H54 (cell line): ENCODE measurements around the gene ATAD3B.
"Not testable (repeated sequence)": the region's sequence is repeated elsewhere in the genome, so short reads cannot be mapped to it uniquely, and the experiment has no call there.

Experiments
- DNase-seq: peaks from one replicate; pipeline ENCODE4 v3.0.0; 2011; ENCODE audit warnings: low spot score, mixed read lengths; ENCODE audit not compliant: insufficient read length
- FAIRE-seq: peaks from 3 replicates; lab custom pipeline; 2011; peaks lifted over from hg19 to GRCh38; lab: Jason Lieb, UNC
- POLR2A ChIP-seq: IDR thresholded peaks from 2 replicates; pipeline ENCODE4 v1.6.1; 2011; ENCODE audit warnings: low read depth, mild to moderate bottlenecking, low read length

Gene ATAD3B

DNA sequence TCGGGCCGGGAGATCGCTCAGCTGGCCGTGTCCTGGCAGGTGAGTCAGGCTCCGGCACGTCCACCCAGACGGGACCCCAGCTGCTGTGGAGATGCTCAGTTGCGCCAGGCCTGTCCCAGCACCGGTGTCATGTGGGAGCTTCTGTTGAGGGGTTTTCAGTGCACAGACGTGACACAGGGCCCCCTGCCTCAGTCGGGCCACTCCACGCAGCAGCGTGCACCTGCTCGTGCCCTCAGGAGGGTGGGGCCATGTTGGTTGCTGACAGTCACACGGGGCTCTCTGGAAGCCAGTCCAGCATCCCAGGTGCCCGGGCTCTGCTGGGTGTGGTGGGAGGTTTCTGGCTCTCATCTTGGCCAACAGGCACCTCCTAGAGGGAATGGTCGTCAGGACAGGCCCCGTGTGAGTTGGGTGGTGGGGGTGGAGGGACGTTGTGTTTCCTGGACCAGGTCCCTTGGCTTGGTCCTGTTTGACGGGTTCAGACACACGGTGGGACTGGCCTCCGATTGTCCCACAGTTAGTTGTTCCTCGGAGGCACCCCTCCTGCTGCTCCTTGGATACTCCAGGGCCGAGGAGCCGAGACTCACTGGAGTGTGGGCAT is 19.2 kb downstream of the ATAD3B start:
- TF ChIP-seq POLR2A: no peak
- DNase-seq: no peak
- FAIRE-seq: no peak

DNA sequence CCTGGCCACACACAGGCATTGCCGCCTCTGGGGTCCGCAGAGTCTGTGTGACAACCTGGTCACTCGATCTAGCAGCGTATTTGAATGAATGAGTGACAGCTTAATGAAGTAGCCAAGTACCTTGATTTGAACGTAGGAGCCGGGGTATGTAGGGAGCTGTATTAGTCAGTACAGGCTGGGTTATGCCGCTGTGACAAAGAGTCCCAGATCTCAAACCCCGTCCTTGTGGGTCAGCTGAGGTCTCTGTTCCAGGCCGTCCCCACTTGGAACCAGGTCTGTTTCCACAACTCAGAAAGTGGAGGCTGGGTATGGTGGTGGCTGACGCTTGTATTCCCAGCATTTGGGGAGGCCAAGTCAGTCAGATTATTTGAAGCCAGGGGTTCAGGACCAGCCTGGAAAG is 20.0 kb downstream of the ATAD3B start:
- no peak for TF ChIP-seq POLR2A
- FAIRE-seq: no peak
- no peak for DNase-seq

DNA sequence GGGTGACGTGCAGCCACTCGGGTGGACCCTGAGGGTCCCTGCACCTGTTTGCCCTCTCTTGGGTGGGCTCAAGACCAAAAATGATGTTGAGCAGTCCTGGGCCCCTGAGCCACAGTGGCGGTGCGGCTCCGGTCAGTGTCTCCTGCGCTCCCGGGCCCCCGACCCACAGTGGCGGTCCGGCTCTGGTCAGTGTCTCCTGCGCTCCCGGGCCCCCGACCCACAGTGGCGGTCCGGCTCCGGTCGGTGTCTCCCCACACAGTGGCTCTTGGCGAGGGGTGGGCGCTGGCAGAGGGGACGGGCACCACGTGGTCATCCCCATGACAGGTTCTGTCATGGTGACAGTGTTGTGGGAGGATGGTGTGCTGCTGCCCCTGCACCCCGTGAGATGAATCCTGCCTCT is 22.7 kb downstream of the ATAD3B start:
- DNase-seq, FAIRE-seq: not testable (repeated sequence)

DNA sequence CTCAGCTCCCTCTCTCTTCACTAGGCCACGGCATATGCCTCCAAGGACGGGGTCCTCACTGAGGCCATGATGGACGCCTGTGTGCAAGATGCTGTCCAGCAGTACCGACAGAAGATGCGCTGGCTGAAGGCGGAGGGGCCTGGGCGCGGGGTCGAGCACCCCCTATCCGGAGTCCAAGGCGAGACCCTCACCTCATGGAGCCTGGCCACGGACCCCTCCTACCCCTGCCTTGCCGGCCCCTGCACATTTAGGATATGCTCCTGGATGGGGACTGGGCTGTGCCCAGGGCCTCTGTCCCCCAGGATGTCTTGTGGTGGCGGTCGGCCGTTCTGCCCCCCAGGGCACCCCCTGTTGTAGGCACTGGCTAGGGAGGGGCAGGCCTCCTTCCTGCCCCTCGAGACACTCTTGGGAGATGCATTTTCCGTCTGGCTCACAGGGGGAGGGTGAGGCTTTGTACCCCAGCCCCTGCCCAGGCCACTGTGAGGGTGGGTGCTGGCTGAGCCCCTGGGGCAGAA is 24.0 kb downstream of the ATAD3B start:
- FAIRE-seq, DNase-seq: not testable (repeated sequence)

DNA sequence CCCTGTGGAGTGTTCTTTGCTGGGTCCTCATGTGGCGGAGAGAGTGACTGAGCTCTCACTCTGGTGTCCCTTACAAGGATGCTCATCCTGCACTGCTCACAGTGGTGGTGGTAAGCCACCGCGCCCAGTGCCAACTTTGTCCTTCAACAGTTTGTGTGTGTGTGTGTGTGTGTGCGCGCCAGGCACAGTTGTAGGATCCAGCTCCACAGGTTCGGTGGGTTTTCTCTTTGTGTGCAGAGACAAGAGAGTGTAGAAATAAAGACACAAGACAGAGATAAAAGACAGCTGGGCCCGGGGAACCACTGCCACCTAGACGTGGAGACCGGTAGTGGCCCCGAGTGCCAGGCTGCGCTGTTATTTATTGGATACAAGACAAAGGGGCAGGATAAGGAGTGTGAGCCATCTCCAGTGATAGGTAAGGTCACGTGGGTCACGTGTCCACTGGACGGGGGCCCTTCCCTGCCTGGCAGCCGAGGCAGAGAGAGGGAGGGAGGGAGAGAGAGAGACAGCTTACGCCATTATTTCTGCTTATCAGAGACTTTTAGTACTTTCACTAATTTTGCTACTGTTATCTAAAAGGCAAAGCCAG is 33.3 kb downstream of the ATAD3B start:
- not testable (repeated sequence) for DNase-seq
- peak; percentile 36 for FAIRE-seq

DNA sequence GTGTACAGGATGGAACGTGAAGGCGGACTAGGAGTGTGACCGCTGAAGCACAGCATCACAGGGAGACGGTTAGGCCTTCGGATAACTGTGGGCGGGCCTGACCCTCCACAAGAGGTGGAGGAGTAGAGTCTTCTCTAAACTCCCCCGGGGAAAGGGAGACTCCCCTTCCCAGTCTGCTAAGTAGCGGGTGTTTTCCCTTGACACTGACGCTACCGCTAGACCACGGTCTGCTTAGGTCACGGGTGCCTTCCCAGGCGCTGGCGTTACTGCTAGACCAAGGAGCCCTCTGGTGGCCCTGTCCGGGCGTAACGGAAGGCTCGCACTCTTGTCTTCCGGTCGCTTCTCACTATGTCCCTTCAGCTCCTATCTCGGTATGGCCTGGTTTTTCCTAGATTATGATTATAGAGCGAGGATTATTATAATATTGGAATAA is 33.8 kb downstream of the ATAD3B start:
- not testable (repeated sequence) for FAIRE-seq, DNase-seq

DNA sequence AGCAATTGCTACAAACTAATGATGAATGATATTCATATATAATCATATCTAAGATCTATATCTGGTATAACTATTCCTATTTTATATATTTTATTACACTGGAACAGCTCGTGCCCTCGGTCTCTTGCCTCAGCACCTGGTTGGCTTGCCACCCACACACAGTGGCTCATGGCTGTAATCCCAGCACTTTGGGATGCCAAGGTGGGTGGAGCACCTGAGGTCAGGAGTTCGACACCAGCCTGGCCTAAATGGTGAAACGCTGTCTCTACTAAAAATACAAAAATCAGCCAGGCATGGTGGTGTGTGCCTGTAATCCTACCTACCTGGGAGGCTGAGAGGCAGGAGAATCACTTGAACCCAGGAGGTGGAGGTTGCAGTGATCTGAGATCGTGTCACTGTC is 34.2 kb downstream of the ATAD3B start:
- not testable (repeated sequence) for DNase-seq, FAIRE-seq

DNA sequence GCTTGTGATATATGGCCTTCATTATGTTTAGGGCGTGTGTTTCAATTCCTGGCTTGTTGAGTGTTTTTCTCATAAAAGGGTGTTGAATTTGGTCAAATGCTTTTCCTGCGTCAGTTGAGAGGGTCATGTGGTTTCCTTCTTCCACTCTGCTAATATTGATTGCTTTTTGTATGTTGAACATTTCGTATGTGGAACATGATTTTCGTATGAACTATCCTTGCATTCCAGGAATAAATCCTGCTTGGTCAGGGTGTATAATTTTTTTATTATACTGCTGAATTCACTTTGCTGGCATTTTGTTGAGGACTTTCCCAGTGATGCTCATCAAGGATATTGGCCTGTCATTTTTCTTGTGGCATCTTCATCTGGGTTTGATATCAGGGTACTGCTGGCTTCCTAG is 35.7 kb downstream of the ATAD3B start:
- FAIRE-seq: no peak
- no peak for DNase-seq
- TF ChIP-seq POLR2A: no peak

DNA sequence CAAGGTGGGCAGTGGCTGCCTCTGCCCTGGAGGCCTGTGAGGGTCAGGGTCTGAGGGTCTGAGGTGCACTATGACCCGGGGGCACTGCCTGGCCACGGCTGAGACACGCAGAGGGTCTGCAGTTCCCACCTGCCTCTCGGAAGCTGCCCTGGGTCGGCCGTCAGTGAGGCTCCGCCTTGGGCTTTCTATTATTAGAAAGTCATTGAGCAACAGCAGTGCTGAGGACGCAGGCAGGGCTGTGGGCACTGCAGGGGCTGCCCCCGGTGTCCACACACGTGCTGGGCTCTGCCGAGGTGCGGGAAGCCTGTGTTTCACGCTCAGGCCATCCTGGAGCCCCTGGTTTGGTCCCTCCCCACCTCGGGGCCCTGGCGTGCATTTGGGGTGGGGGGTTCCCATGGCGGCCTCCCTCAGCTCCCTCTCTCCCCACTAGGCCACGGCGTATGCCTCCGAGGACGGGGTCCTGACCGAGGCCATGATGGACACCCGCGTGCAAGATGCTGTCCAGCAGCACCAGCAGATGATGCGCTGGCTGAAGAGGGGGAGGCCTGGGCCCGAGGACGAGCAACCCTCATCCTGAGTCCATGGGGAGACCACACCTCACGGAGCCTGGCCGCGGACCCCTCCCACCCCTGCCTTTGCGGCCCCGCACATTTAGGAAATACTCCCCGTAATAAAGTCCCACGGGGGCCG is 37.4 kb downstream of the ATAD3B start:
- FAIRE-seq: not testable (repeated sequence)

DNA sequence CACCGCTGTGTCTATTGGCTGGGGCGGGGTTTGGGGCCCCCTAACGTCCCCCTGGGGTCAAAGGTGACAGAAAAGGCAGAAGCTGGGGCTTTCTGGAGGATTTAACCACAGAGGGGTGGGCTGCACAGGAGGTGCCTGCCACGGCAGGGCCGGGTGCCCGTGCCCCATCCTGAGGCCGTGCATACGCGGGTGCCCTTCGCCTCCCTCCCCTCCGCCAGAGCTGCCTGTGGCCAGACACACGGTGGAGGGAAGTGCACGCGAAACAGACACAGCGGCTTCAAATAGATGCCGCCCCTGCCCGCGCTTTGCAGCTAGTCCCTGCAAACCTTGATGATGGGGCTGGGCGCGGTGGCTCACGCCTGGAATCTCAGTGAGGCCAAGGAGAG is 37.9 kb downstream of the ATAD3B start:
- not testable (repeated sequence) for DNase-seq, FAIRE-seq

More for the DNA sequence above, 37.4 kb downstream of the ATAD3B start:
- DNase-seq: not testable (repeated sequence)

DNA sequence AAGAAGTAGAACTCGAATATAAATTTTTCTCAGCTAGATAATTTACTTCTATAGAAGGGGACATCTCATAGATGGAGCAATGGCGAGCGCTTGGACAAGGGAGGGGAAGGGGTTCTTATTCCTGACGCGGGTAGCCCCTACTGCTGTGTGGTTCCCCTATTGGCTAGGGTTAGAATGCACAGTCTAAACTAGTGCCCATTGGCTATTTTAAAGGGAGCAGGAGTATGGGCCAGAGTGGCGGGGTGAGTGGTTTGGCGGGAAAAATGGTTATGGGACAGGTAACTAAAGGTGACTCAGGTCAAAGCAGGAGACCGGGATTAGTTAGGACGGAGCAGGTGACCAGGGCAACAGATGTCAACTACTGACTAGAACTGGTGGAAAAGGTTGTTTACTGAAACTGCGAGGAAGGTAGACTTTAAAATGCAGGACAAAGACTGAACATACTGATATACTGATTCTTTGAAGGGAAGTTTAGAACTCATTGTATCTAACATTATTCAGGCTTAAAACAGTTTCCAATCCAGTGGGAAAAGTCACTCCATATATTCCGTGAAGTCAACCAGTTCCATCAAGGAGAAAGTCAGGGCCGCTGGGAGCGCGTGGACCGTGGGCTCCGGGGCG is 39.5 kb downstream of the ATAD3B start:
- no peak for TF ChIP-seq POLR2A
- DNase-seq (no peak), FAIRE-seq (no peak)

DNA sequence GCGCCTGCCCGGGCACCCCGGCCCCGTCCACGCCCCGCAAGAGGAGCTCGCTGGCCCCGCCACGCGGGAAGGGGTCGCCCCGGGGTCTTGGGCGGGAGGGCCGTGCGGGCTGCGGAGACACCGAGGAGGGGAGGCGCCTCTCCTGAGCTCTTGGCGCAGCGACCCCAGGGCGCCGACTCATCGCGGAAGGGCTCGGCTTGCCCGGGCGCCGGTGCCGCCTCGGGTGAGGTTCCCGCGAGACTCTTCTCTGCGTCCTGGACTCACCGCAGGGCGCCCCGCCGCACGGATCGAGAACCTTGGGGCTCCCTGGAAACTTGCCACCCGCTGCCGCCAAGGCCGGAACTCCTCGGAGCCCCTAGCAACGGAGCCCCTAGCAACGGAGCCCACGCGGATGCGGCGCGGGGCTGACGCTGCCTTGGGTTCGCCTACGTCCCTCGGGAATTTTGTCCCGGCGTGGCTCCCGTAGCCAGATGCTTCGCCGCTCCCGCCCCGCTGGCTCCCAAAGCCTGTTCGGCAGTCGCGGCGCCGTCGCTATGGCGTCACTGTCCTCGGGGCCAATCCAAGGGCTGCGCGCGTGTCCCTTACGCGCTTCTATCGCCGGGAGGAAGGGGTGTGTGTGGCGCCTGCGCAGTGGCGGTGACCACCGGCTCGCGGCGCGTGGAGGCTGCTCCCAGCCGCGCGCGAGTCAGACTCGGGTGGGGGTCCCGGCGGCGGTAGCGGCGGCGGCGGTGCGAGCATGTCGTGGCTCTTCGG is 40.1 kb downstream of the ATAD3B start, which contains the start of gene ATAD3A:
Gene ATAD3A (plus strand): TSS at position 630 of the 753 bp plus-strand sequence. CDS start 107 bp downstream, at position 737.
- FAIRE-seq (no peak), DNase-seq (peak; percentile 88)
- TF ChIP-seq POLR2A: no peak; the same call in 1 of the 2 replicates

DNA sequence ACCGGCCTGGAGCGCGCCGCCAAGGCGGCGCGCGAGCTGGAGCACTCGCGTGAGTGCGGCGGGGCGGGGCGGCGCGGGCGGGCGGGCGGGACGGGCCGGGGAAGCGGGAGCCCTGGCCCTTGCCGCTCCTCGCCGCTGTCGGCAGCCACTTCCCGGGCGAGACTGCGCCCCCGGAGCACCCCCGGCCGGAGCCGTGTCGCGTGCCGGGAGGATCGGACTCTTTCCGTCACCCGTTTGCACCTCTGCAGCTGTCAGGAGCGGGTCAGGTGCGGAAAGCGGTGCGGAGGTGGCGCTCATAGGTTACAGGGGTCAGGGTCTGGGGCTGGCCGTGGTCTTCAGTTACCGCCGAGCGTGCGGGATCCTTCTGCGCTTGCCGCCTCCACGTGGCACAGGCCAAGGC is 40.9 kb downstream of the ATAD3B start:
- DNase-seq, FAIRE-seq: not testable (repeated sequence)

DNA sequence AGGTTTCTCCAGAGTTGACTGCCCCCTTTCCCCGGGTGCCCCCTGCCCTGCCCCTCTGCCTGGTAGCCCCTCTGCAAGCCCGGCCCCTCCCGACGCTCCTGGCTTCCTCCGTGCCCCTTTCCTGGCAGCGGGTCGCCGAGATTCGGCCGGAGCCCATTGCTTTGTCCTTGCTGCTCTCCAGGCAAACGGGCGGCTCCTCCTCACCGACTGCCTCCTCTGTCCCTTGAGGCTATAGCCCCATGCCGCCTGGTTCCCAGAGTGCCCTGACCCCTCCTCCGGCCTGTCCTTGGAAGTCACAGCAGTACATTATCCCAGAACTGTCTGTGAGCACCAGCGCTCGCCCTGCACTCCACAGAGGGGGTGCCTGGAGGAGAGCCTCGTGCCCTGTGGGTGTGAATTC is 42.1 kb downstream of the ATAD3B start:
- not testable (repeated sequence) for DNase-seq, FAIRE-seq

DNA sequence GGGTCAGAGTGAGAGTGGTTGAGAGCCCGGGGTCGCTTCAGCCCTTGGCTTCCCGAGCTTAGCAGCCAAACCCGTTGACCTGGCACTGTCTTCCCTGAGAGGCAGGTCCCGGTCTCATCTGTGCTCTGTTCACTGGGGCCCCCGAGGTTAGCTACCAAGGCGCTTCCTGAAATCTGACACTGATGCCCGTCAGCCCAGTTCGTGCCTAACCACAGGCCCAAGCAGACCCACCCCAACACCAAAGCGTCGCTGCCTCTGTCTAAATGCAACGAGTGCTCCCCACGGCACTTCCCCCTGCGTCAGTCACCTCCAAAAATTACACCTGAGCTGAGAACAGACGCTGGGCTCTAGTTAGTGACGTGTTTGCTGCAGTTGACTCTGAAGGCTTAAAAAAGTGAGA is 42.8 kb downstream of the ATAD3B start:
- not testable (repeated sequence) for FAIRE-seq

DNA sequence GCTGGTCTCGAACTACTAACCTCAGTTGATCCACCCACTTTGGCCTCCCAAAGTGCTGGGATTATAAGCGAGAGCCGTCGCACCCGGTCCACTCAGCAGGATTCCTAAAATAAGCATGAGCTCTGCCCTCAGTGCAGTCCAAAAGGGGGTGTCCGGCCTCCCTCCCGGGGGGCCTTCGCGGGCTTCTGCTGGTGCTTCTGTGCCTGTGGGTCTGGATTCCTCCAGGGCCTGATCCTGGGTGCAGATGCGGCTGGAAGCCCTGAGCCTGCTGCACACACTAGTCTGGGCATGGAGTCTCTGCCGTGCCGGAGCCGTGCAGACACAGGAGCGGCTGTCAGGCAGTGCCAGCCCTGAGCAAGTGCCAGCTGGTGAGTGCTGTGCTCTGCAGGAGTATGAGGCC is 45.4 kb downstream of the ATAD3B start:
- not testable (repeated sequence) for DNase-seq, FAIRE-seq

More for the DNA sequence above, 42.8 kb downstream of the ATAD3B start:
- DNase-seq: not testable (repeated sequence)
